Measurements from ENCODE around the gene PYDC1. TPM values are rescaled to one million over a fixed set of nuclear protein-coding genes. Genes with fewer than 3 reads are reported as not detected.

Gene PYDC1
- total RNA-seq: not detected in 2 replicates

GRCh38 chr16:31216422-31217135 is at the start of gene PYDC1:
TSS of gene PYDC1 (minus strand) at chr16:31217135. CDS start at chr16:31217028, 107 bp downstream.

GRCh38 chr16:31213877-31214707 is 2.8 kb downstream of the PYDC1 start, which contains the start of gene TRIM72:
TSS of gene TRIM72 (plus strand) at chr16:31214119. CDS start at chr16:31214739, 620 bp downstream.

GRCh38 chr16:31202414-31203375 is 14.2 kb downstream of the PYDC1 start, which contains the start of gene PYCARD:
TSS of gene PYCARD (minus strand) at chr16:31202760. CDS start at chr16:31202690, 70 bp downstream.

GRCh38 chr16:31179747-31180459 is 37.0 kb downstream of the PYDC1 start, which contains the start of gene FUS:
TSS of gene FUS (plus strand) at chr16:31180139. CDS start at chr16:31180215, 76 bp downstream.

Other genes starting within 250 kb of the PYDC1 start
- 8.8 and 10.4 TPM in 2 replicates for gene HSD3B7, start 231.9 kb downstream of the PYDC1 start, total RNA-seq
- 0.05 and 1.1 TPM in 2 replicates for gene STX1B, start 206.5 kb downstream of the PYDC1 start, total RNA-seq
- gene STX4, start 183.6 kb downstream of the PYDC1 start, total RNA-seq: 19.9 and 21.9 TPM in 2 replicates
- 12.2 and 32.0 TPM in 2 replicates for gene ZNF668, start 142.9 kb downstream of the PYDC1 start, total RNA-seq
- 11.4 and 13.9 TPM in 2 replicates for gene ZNF646, start 142.7 kb downstream of the PYDC1 start, total RNA-seq
- gene PRSS53, start 128.2 kb downstream of the PYDC1 start, total RNA-seq: 0.65 and 0.78 TPM in 2 replicates
- 86.5 and 89.8 TPM in 2 replicates for gene VKORC1, start 122.3 kb downstream of the PYDC1 start, total RNA-seq
- gene BCKDK, start 108.7 kb downstream of the PYDC1 start, total RNA-seq: 60.4 and 70.8 TPM in 2 replicates
- 16.9 and 30.6 TPM in 2 replicates for gene KAT8, start 99.5 kb downstream of the PYDC1 start, total RNA-seq
- 80.0 and 81.1 TPM in 2 replicates for gene PRSS8, start 81.4 kb downstream of the PYDC1 start, total RNA-seq
- 0.07 TPM in 1 of 2 replicates, not detected in the other for gene PRSS36, start 67.1 kb downstream of the PYDC1 start, total RNA-seq
- 46.6 and 58.3 TPM in 2 replicates for gene FUS, start 37.0 kb downstream of the PYDC1 start, total RNA-seq
- gene PYCARD, start 14.4 kb downstream of the PYDC1 start, total RNA-seq: 117 and 127 TPM in 2 replicates
- gene TRIM72, start 3.0 kb downstream of the PYDC1 start, total RNA-seq: 0.28 TPM in 1 of 2 replicates, not detected in the other
- 0.07 TPM in 1 of 2 replicates, not detected in the other for gene ITGAM, start 42.8 kb upstream of the PYDC1 start, total RNA-seq
- gene ITGAX, start 138.0 kb upstream of the PYDC1 start, total RNA-seq: not detected in 2 replicates
- not detected in 2 replicates for gene ITGAD, start 176.2 kb upstream of the PYDC1 start, total RNA-seq
- not detected in 2 replicates for gene COX6A2, start 211.2 kb upstream of the PYDC1 start, total RNA-seq
- gene ZNF843, start 225.7 kb upstream of the PYDC1 start, total RNA-seq: 0.28 TPM in 1 of 2 replicates, not detected in the other
- 9.6 and 16.3 TPM in 2 replicates for gene ARMC5, start 242.4 kb upstream of the PYDC1 start, total RNA-seq

All from airway epithelial cell (primary cell).